HG02981 (cell line): ENCODE data around the gene AMOTL1.
"Not testable (repeated sequence)": the region's sequence is repeated elsewhere in the genome, so short reads cannot be mapped to it uniquely, and the experiment has no call there.

Experiments used
- ATAC-seq: cut with Tn5 transposase; IDR thresholded peaks from one replicate; pipeline ENCODE4 v1.9.1; 2021; ENCODE audit warnings: mild to moderate bottlenecking, moderate library complexity; ENCODE audit not compliant: unreplicated experiment

The AMOTL1 gene

DNA sequence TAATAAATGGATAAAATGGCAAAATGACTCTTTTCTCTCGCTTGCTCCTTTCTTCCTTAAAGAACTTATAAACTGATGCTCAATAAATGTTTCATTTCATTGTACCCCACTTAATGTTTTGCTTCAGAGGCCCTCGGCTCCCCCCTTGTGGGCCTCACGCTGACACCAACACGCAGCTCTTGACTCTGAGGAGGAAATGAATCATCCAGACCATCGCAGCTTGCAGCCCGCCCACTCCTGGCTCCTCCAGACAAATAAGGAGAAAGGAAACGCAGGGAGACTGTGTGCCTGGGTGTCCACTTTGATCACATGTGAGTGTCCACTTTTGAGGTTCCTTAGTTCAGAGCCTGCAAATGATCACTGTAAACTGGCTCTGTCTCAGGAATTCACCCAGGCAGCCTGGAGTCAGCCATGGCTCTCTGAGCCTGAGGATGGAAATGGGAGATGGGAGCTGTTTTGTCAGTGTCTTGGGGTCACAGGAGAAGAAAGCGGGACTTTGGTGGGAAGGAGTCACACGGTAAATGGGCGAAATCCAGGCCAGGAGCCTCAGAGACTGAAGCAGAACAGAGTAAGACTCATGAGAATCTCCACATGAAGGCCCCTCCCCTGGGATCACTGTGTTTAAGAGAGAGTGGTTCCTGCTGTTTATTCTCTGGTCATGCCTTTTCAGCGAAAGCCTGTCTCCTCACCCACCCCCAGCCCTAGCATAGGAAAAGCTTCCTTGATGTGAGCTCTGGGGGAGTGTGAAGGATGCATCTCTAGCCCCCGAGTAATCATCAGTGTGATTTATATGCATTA lies 108.7 kb downstream of the AMOTL1 start:
- ATAC-seq: peak; percentile 83

- ATAC-seq: no peak
Observed at GRCh38 chr11:94877443-94878200, 109.5 kb downstream of the AMOTL1 start.

GRCh38 chr11:94879006-94879405 lies 110.8 kb downstream of the AMOTL1 start:
- no peak for ATAC-seq

GRCh38 chr11:94880216-94880615 lies 112.1 kb downstream of the AMOTL1 start:
- ATAC-seq: no peak

- no peak for ATAC-seq
Observed at GRCh38 chr11:94882931-94883330, 114.8 kb downstream of the AMOTL1 start.

- ATAC-seq: no peak
Observed at GRCh38 chr11:94883878-94884277, 115.7 kb downstream of the AMOTL1 start.

- ATAC-seq: no peak
Observed at GRCh38 chr11:94884376-94884775, 116.2 kb downstream of the AMOTL1 start.

- ATAC-seq: peak; percentile 72
Observed at GRCh38 chr11:94885133-94885532, 117.0 kb downstream of the AMOTL1 start.

DNA sequence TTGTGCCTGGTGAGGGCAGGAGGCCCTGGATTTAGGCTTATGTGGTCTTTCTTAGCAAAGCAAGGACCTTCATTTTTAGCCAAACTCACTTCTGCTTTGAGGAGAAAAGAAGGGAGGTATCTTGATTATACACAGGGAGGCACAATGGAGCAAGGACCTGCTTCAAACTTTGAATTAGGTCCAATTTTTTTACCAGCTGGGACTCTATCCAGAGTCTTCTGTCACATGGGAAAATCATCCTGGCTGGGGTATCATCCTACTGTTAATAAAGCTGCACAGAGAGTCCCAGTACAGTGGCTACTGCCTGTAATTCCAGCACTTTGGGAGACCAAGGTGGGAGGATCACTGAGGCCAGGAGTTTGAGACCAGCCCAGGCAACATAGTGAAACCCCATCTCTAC lies 117.4 kb downstream of the AMOTL1 start:
- ATAC-seq: no peak

- no peak for ATAC-seq
Observed at GRCh38 chr11:94888204-94888603, 120.0 kb downstream of the AMOTL1 start.

DNA sequence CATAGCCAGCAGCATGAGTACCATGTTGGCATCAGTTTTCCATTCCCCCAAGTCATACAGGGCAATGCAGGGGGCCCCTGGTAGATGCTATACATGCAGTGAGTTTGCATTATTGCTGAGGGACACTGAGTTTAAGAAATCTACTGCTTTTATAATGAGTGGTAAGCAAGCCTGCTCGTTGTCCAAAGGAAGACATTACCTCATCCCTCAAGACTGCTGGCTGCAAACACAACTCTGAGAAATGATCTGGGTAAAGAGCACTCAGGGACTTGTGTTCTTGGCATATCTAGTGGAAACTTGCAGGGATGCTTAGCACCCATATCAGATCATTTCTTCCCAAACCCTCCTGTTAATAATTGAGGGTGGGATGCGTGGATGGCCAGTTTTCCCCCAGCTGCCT lies 127.3 kb downstream of the AMOTL1 start:
- no peak for ATAC-seq

DNA sequence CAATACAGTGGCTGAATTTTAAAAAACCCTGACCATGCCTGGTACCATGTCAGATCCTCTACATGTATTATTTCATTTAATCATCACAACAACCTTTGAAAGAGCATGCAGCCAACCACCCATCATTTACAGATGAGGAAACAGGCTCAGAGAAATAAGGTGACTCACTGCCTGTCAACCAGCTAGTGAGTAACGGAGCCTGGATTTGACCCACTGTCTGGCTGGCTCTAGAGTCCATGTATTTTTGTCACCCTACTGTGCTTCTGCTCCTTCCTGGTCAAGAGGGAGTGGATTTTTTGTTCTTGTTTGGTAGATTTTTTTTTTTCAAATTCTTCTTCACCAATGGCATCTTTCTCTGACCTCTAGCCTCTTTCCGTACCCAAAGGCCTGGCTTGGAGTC lies 127.8 kb downstream of the AMOTL1 start:
- no peak for ATAC-seq

- peak; percentile 77 for ATAC-seq
Observed at GRCh38 chr11:94897330-94897768, 129.2 kb downstream of the AMOTL1 start.

DNA sequence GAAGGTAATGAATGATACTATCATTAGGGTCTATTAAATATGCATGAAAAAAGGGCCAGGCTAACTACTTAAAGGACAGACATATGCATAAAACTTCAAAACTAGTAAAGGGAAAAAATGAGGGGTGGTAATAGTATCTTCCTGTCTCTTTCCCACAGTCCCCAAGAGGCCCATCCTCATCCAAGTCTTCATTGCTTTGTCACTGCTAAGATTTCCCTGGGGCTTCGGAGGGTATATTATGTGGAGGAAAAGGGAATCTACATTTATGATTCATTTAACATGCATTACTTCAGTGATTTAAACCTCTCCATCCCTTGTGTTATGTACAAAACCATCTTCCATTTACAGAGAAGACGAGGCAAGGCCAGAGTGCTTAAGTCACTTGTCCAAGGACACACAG lies 139.1 kb downstream of the AMOTL1 start:
- no peak for ATAC-seq

DNA sequence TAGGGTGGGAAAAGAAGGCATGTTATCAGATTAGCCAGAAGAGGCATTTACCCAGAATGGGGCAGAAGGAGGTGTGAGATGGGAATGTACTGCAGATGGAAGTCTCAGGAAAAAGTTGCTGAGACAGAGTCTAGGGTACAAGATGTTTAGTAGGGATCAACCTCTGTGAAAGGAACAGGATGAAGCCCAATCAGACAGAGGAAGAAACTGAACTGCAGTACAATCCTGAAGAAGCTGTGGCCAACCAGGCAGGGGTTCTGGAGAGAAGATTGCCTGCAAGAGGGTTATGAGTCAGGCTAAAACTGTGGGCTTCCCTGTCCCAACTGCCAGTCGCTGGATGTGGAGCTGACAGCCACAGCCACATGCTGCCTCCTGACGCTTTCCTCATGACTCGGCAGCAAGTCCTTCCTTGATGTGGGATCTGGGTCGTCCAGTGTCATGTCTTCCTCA lies 141.2 kb downstream of the AMOTL1 start:
- no peak for ATAC-seq

GRCh38 chr11:94910270-94910669 lies 142.1 kb downstream of the AMOTL1 start:
- no peak for ATAC-seq

DNA sequence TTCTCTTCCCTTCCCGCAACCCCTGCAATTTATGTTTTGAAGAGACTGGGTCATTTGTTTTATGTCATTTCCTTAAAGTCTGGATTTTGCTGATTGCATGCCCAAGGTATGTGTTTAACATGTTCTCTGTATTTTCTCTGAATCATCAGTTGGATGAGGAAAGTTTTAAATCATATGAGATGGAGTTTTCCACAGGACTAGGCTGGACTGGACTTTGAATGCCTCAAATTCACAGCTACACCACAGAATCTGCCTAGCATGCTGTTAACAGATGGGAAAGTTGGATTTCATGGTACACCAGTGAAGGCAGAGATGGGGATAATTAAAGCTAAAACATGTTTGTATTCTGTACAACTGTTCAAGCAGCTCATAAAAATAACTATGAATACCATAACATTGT lies 142.6 kb downstream of the AMOTL1 start:
- no peak for ATAC-seq

DNA sequence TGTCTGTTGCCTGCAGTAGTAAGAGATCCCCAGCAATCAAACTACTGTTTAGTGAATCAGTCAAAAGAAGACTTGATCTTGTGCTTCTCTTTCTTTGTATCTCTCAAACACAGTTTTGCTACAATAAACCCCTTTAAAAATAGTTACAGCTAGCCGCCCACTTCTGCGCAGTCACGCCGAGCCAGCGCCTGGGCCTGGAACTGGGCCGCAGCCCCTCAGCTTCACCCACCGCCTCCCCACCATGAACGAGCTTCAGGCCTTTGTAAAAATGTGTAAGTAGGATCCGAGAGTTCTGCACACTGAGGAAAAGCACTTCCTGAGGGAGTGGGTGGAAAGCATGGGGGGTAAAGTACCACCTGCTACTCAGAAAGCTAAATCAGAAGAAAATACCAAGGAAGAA lies 144.7 kb downstream of the AMOTL1 start:
- ATAC-seq: no peak

GRCh38 chr11:94913718-94914394 lies 145.7 kb downstream of the AMOTL1 start:
- ATAC-seq: not testable (repeated sequence)

DNA sequence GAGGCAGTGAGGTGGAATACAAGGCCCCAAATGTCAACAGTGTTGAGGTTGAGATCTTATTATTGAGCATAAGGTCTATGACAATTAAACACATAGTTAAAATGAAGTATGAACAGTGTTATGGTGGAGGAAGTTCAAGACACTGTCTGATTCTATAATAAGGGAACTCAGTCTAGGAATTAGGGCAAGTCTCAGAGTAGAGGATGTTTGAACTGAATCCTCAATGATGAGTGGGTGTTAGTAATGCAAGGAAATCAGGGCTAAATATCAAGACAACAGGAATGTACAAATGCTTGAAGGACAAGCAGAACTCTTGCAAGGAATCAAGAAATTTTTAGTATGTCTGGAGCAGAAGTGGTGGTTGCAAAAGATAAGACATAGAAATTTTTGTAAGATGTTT lies 152.2 kb downstream of the AMOTL1 start:
- no peak for ATAC-seq

GRCh38 chr11:94922321-94923003 lies 154.3 kb downstream of the AMOTL1 start:
- ATAC-seq: no peak
